ENCODE results near the gene TOMM22. TPM values are rescaled to one million over a fixed set of nuclear protein-coding genes. Genes with fewer than 3 reads are reported as not detected.

The TOMM22 gene
- total and polyA plus RNA-seq, 2 experiments from 2014 or later, result 84.0 to 131 TPM

GRCh38 chr22:38709306-38709705, 27.5 kb downstream of the TOMM22 start (continued):
- no peak for TF ChIP-seq ZNF462 (CRISPR knock-in tag; IDR thresholded peaks at IDR 0.05)
- no peak for TF ChIP-seq STAT1 (IDR thresholded peaks at IDR 0.05; ENCODE audit: unreplicated experiment)

- Histone ChIP-seq H3K4me2 (no peak overlapping the region), H4K20me1 (replicated peaks; ENCODE audit: insufficient read depth) (peaks cover 69% of the 10 kb centered on the region), H3K27me3 (ENCODE audit: insufficient read depth) (no peaks in the 10 kb centered on the region), H2AFZ (no peak overlapping the region), H3K4me3 (no peak overlapping the region), H3K9me2 (ENCODE audit: insufficient read depth) (no peaks in the 10 kb centered on the region), H3K36me3 (ENCODE audit: insufficient read depth) (peaks cover 10% of the 10 kb centered on the region; the same call in 1 of the 2 replicates), H3K27ac (ENCODE audit: low read depth) (no peak overlapping the region), H3K4me1 (ENCODE audit: insufficient read depth) (peaks cover 57% of the 10 kb centered on the region), H3F3A (replicated peaks; ENCODE audit: low read depth) (0 out of 2 replicates have a peak, but pooled peaks cover 4% of the 10 kb centered on the region), H3K79me2 (replicated peaks; ENCODE audit: insufficient read depth) (peaks cover 91% of the 10 kb centered on the region)
- Mint-ChIP-seq H3K36me3 (ENCODE audit: low read depth) (peaks cover 14% of the 10 kb centered on the region), H3K4me3 (no peak overlapping the region), H3K27ac (no peak overlapping the region), H3K9me3 (no peaks in the 10 kb centered on the region), H3K27me3 (ENCODE audit: insufficient read depth, low read depth, poor library complexity) (peaks cover 5% of the 10 kb centered on the region), H3K4me1 (peaks cover 67% of the 10 kb centered on the region)
- ATAC-seq, result no peak
- DNase-seq (ENCODE audit: low spot score), result no peak
- no peak for TF ChIP-seq ZNF462 (CRISPR knock-in tag; IDR thresholded peaks at IDR 0.05)
- TF ChIP-seq POLR2AphosphoS5 (IDR thresholded peaks at IDR 0.05; ENCODE audit: low read depth), result no peak
- no peak for TF ChIP-seq CREB1 (CRISPR knock-in tag; IDR thresholded peaks at IDR 0.05; ENCODE audit: low read depth)
- no peak for TF ChIP-seq EZH2phosphoT487 (IDR thresholded peaks at IDR 0.05; ENCODE audit: unreplicated experiment)
- no peak for TF ChIP-seq ZNF114 (CRISPR knock-in tag; IDR thresholded peaks at IDR 0.05)
Measured at GRCh38 chr22:38710351-38710750, 28.6 kb downstream of the TOMM22 start.

Measured in GM23338 (cell line).